Upper lobe of left lung (tissue), 6 donors: ENCODE measurements around the gene SND1. TPM values are rescaled to one million over a fixed set of nuclear protein-coding genes. Genes with fewer than 3 reads are reported as not detected.

Experiments
- ATAC-seq, 2 donors: fragments of 200-7000 bp; cut with Tn5 transposase; one replicate each; pipeline ENCODE4 v1.9.1; 2022; ENCODE audit warnings: mild to moderate bottlenecking in 2 of 2, moderate library complexity in 2 of 2; ENCODE audit not compliant: low FRiP score in 2 of 2
- DNase-seq, 2 donors: peaks; one replicate each; pipeline ENCODE4 v3.0.0-alpha.2; 2019 to 2020
- H3K27ac ChIP-seq, 4 donors: fragments of 200-600 bp; sonication (generic); one replicate each; pipeline ENCODE4 v1.5.1; 2016 to 2019
- H3K27me3 ChIP-seq, 4 donors: fragments of 200-600 bp; sonication (generic); one replicate each; pipeline ENCODE4 v1.5.1; 2017 to 2019
- H3K36me3 ChIP-seq, 4 donors: fragments of 200-600 bp; sonication (generic); one replicate each; pipeline ENCODE4 v1.5.1; 2016 to 2019
- H3K4me1 ChIP-seq, 4 donors: fragments of 200-600 bp; sonication (generic); one replicate each; pipeline ENCODE4 v1.5.1; 2018 to 2019
- H3K4me3 ChIP-seq, 4 donors: fragments of 200-600 bp; sonication (generic); one replicate each; pipeline ENCODE4 v1.5.1; 2017 to 2019; ENCODE audit warnings: mild to moderate bottlenecking in 2 of 4, moderate library complexity in 1 of 4
- H3K9me3 ChIP-seq, 4 donors: fragments of 200-600 bp; sonication (generic); one replicate each; pipeline ENCODE4 v1.5.1; 2018 to 2019
- CTCF ChIP-seq, 6 experiments: fragments of 450-650 bp in 4 of 6; fragments of 200-600 bp in 2 of 6; sonication (generic) in 2 of 6; IDR thresholded peaks; one replicate each; pipeline ENCODE4 v1.5.1; 2016 to 2019; ENCODE audit warnings: antibody characterized with exemption in 6 of 6
- EP300 ChIP-seq, 4 donors: sonication (generic); formaldehyde crosslinking; IDR thresholded peaks; one replicate each; pipeline ENCODE4 v1.5.1; 2017; ENCODE audit warnings: antibody characterized with exemption in 4 of 4, control low read depth in 2 of 4
- POLR2A ChIP-seq, 4 donors: fragments of 450-650 bp; IDR thresholded peaks; one replicate each; pipeline ENCODE4 v1.5.1; 2016 to 2017; ENCODE audit warnings: antibody characterized with exemption in 4 of 4, mild to moderate bottlenecking in 2 of 4
- POLR2AphosphoS5 ChIP-seq, 2 donors: sonication (generic); formaldehyde crosslinking; IDR thresholded peaks; one replicate each; pipeline ENCODE4 v1.5.1; 2017; ENCODE audit warnings: antibody characterized with exemption in 2 of 2
- WGBS, 2 donors: methylation state at CpG; one replicate each; pipeline ENCODE4 v1.1.5; 2017 to 2018; 5-methylcytosine and 5-hydroxymethylcytosine counted together
- total RNA-seq, 6 donors: library from RNA; depleted of rRNA in 4 of 6; stranded (reverse); fragments of >200 nt in 4 of 6; gene quantifications; one replicate each; pipeline versions ENCODE4 v1.1.0 to v1.2.1, GENCODE V29; 2016 to 2021
- donor health status: DM: no; HTN: no; CAD: no; lungs with moderate emphysema.
- donor health status: DM: no; HTN: yes; CAD: no; lungs with severe emphysema.

The SND1 gene
- total RNA-seq, 6 donors from 2014 or later = 107 to 167 (median 121) TPM

DNA sequence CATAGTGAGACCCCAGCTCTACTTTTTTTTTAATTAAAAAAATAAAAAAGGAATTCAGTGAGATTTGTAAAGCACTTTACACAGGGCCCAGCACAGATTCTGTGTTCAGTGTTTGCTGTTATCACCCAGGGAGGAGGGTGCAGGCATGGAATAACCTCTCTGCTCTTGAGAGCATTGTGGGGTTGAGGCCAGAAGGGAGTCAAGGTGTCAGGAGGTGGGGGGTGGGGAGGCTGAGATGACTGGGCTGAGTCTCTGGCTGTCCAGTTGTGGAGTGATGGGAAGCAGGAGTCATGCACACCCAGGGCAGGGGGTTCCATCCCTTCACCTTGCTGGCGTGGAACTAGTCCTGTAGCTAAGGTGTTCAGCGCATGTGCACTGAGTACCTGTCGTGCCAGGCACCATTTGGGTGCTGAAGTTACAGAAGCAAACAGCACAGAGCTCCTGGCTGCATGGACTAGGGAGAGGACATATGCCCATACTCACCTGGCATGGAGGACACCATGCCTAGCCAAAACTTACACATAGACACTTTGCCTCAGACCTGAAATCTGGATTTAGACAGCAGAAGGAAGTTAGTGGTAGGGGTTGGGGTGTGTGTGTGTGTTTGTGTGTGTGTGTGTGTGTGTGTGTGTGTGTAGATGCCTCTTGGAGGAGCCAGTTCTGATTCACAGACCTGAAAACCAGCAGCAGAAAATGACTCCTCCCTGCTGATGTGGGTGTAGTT is 448.4 kb downstream of the SND1 start:
- ATAC-seq = no peak
- no peaks in the 10 kb centered on the region for H3K9me3 ChIP-seq
- peaks cover 0 to 13% (median 6%) of the 10 kb centered on the region in 4 donors for H3K27me3 ChIP-seq
- no peak for DNase-seq
- H3K27ac ChIP-seq = no peak overlapping the region
- H3K4me1 ChIP-seq = peaks cover 12 to 17% (median 14%) of the 10 kb centered on the region in 4 donors
- no peak for TF ChIP-seq POLR2AphosphoS5 (IDR thresholded peaks at IDR 0.05)
- TF ChIP-seq POLR2A (IDR thresholded peaks at IDR 0.05) = no peak
- no peak for TF ChIP-seq CTCF (IDR thresholded peaks at IDR 0.05)
- TF ChIP-seq EP300 (IDR thresholded peaks at IDR 0.05) = no peak
- WGBS, 2 donors = 88 to 95% methylated on average over 3 of the region's 3 CpGs
- H3K4me3 ChIP-seq = no peak overlapping the region
- H3K36me3 ChIP-seq = peaks cover 0 to 6% (median 3%) of the 10 kb centered on the region in 4 donors

- WGBS, 2 donors = 49 to 67% methylated on average over 9 to 10 of the region's 10 CpGs
- no peak for DNase-seq
Measured at GRCh38 chr7:128100949-128101713, 449.1 kb downstream of the SND1 start.

DNA sequence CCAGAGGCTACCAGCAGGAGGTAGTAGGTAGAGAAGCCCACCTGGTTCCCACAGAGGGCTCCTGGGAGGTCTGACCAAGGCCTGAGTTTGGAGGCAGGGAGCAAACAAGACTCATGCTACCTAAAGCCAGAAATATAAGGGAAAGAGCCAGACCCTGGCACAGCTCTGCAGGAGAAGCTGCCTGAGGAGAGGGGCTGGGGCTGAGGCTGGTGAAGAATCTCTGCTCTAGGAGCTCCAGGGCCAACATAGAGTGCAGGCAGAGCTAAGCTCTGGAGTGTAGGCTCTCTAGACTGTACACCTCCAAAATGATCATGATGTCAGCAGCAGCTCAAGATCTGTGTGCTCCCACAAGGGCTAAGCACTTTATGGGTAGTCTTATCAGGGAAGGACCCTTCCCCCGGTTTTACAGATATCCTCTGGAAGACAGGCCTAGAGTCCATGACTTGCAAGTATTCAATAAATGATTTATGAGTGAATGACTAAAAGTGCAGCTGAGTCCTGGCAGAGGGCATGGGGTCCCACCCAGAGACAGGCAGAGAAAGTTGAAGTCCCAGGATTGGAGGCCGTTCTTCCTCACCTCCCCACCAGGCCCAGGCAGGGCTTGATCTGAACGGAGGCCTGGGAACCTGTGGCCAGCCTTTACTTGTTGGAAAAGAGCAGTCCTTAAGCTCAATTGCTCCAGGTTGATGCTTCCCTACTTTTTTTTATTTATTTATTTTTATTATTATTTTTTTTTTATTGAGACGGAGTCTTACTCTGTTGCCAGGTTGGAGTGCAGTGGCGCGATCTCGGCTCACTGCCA is 450.7 kb downstream of the SND1 start:
- DNase-seq = no peak
- 74 to 90% methylated on average over 7 of the region's 7 CpGs for WGBS, 2 donors
- Histone ChIP-seq H3K9me3 (no peaks in the 10 kb centered on the region), H3K36me3 (no peaks in the 10 kb centered on the region), H3K27me3 (peaks cover 0 to 17% (median 6%) of the 10 kb centered on the region in 4 donors), H3K4me1 (peaks cover 12 to 17% (median 14%) of the 10 kb centered on the region in 4 donors), H3K27ac (no peak overlapping the region), H3K4me3 (no peak overlapping the region)
- TF ChIP-seq POLR2AphosphoS5 (IDR thresholded peaks at IDR 0.05) (no peak), CTCF (IDR thresholded peaks at IDR 0.05) (no peak), POLR2A (IDR thresholded peaks at IDR 0.05) (no peak), EP300 (IDR thresholded peaks at IDR 0.05) (no peak)
- no peak for ATAC-seq

More at GRCh38 chr7:128100949-128101713, 449.1 kb downstream of the SND1 start:
- no peak for ATAC-seq
- TF ChIP-seq CTCF (IDR thresholded peaks at IDR 0.05) (no peak), POLR2AphosphoS5 (IDR thresholded peaks at IDR 0.05) (no peak), POLR2A (IDR thresholded peaks at IDR 0.05) (no peak), EP300 (IDR thresholded peaks at IDR 0.05) (no peak)
- Histone ChIP-seq H3K27me3 (peaks cover 0 to 13% (median 6%) of the 10 kb centered on the region in 4 donors), H3K36me3 (peaks cover 0 to 2% (median 0%) of the 10 kb centered on the region in 4 donors), H3K4me3 (no peak overlapping the region), H3K9me3 (no peaks in the 10 kb centered on the region), H3K4me1 (peaks cover 12 to 17% (median 14%) of the 10 kb centered on the region in 4 donors), H3K27ac (no peak overlapping the region)

DNA sequence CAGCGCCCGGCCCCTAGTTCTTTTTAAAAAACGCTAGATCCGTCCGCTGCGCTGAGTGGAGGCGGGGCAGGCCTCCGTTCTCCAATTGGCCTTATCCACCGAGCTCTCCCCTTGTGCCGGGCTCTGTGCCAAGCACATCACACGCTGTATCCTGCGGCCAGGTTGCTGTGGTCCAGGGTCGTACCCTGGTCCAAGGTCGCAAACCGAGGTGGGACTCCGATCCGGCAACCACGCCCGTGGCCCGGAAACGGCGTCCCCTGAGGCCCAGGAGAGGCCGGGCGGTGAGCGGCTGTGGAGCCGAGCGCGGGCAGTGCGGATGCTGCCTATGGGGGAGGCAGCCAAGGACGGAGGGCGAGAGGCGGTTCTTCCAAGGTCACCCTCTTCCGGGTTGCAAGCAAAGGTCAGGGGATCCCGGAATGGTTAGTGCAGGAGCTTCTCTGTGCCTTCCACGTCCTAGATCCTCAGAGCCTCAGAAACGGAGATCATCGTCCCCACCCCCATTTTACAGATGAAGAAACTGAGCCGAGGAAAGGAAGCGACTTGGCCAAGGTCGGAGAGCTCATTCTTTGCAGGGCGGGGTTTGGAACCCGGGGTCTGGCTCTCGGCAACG is 451.6 kb downstream of the SND1 start:
- H3K27me3 ChIP-seq = peaks cover 0 to 17% (median 6%) of the 10 kb centered on the region in 4 donors
- DNase-seq (peak in 1 of 2 donors; percentile 85), ATAC-seq (peak in 1 of 2 donors; percentile 62)
- no peak overlapping the region for H3K27ac ChIP-seq
- H3K4me3 ChIP-seq = peak overlapping the region in 3 of 4 donors; percentile 23 to 45 (median 40)
- no peaks in the 10 kb centered on the region for H3K9me3 ChIP-seq
- WGBS, 2 donors = 15 to 45% methylated on average over 8 to 38 of the region's 44 CpGs
- H3K4me1 ChIP-seq = peaks cover 12 to 21% (median 16%) of the 10 kb centered on the region in 4 donors
- no peak for TF ChIP-seq POLR2AphosphoS5 (IDR thresholded peaks at IDR 0.05)
- no peak for TF ChIP-seq EP300 (IDR thresholded peaks at IDR 0.05)
- no peak for TF ChIP-seq POLR2A (IDR thresholded peaks at IDR 0.05)
- no peak for TF ChIP-seq CTCF (IDR thresholded peaks at IDR 0.05)
- no peaks in the 10 kb centered on the region for H3K36me3 ChIP-seq
